Epithelial cell of proximal tubule (primary cell): ENCODE data around the gene WDR37. TPM values are rescaled to one million over a fixed set of nuclear protein-coding genes. Genes with fewer than 3 reads are reported as not detected.

ENCODE experiments used
- DNase-seq: peaks from one replicate; pipeline ENCODE4 v3.0.0-alpha.2; 2011; ENCODE audit warnings: low read depth
- H3K4me3 ChIP-seq: 2 replicates; pipeline ENCODE4 v1.5.1; 2011; ENCODE audit warnings: low read depth, mild to moderate bottlenecking, low read length
- CTCF ChIP-seq: conservative IDR thresholded peaks from 2 replicates; pipeline ENCODE4 v1.5.1; 2012; ENCODE audit warnings: low read depth, mild to moderate bottlenecking, low read length
- total RNA-seq: library from RNA; depleted of rRNA; stranded (reverse); fragments of >200 nt; gene quantifications from 2 replicates; pipeline ENCODE4 v1.2.3, GENCODE V29; 2015

WDR37 gene
- total RNA-seq, 1 donor from 2014 or later = 10.6 TPM

- DNase-seq = no peak
- no peak overlapping the region for H3K4me3 ChIP-seq
- no peak for TF ChIP-seq CTCF
Observed at GRCh38 chr10:1149793-1150637, 93.8 kb downstream of the WDR37 start.

GRCh38 chr10:1150638-1150955 lies 94.4 kb downstream of the WDR37 start:
- TF ChIP-seq CTCF = no peak

GRCh38 chr10:1151076-1152033 lies 95.2 kb downstream of the WDR37 start:
- H3K4me3 ChIP-seq = no peak overlapping the region
- peak; percentile 96 for DNase-seq
- TF ChIP-seq CTCF = no peak

More at GRCh38 chr10:1150638-1150955, 94.4 kb downstream of the WDR37 start:
- no peak overlapping the region for H3K4me3 ChIP-seq
- DNase-seq = no peak

- H3K4me3 ChIP-seq = no peak overlapping the region
- DNase-seq = no peak
- no peak for TF ChIP-seq CTCF
Observed at GRCh38 chr10:1152386-1153250, 96.4 kb downstream of the WDR37 start.

- no peak for TF ChIP-seq CTCF
- no peak for DNase-seq
- H3K4me3 ChIP-seq = no peak overlapping the region
Observed at GRCh38 chr10:1153251-1153763, 97.1 kb downstream of the WDR37 start.

GRCh38 chr10:1153805-1154351 lies 97.7 kb downstream of the WDR37 start:
- H3K4me3 ChIP-seq = no peak overlapping the region
- TF ChIP-seq CTCF = no peak
- DNase-seq = no peak
